Measurements from ENCODE around the gene ATP2B3. TPM values are rescaled to one million over a fixed set of nuclear protein-coding genes. Genes with fewer than 3 reads are reported as not detected.

ATP2B3 gene
- total and polyA plus RNA-seq, 2 experiments from 2014 or later: 0.17 TPM; not detected in 1

DNA sequence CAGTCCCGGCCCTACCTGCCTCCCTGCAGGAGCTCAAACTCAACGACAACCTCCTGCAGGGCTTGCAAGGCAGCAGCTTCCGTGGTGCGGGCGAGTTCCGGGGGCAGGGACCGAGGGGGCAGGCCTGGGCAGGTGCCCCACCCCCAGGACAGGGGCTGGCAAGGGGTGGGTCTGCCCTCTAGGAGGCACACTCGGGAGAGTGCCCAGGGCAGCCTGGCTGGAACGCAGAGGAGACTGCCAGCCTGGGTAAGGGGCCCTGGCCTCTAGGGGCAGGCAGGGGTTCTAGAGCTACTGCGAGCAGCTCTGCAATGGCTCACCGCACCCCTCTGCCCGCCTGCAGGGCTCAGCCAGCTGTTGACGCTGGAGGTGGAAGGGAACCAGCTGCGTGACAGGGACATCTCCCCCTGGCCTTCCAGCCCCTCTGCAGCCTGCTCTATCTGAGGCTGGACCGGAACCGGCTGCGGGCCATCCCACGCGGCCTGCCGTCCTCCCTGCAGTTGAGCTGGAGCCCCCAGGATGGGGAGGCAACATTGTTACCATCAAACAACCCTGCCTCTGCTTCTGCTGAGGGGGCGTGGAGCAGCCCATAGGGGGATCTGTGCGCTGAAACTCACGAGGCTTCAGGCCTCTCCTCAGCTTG is 34.9 kb upstream of the ATP2B3 start:
- DNase-seq (ENCODE audit: low spot score) (no peak), ATAC-seq (peak; percentile 37; the same call in 2 of the 3 replicates)
- no peaks in the 10 kb centered on the region for H3K36me3 Mint-ChIP-seq (ENCODE audit: low read depth)
- H2AFZ ChIP-seq: no peak overlapping the region
- no peaks in the 10 kb centered on the region for H3K36me3 ChIP-seq (ENCODE audit: insufficient read depth)
- peaks cover 7% of the 10 kb centered on the region; the same call in 2 of the 3 replicates for H3K4me1 Mint-ChIP-seq
- H3K4me1 ChIP-seq (ENCODE audit: insufficient read depth): no peaks in the 10 kb centered on the region; the same call in 1 of the 2 replicates
- no peaks in the 10 kb centered on the region for H3K27me3 ChIP-seq (ENCODE audit: insufficient read depth)
- no peak overlapping the region for H3K4me2 ChIP-seq
- TF ChIP-seq STAT1 (IDR thresholded peaks at IDR 0.05; ENCODE audit: unreplicated experiment): no peak
- TF ChIP-seq, protein P1, sequence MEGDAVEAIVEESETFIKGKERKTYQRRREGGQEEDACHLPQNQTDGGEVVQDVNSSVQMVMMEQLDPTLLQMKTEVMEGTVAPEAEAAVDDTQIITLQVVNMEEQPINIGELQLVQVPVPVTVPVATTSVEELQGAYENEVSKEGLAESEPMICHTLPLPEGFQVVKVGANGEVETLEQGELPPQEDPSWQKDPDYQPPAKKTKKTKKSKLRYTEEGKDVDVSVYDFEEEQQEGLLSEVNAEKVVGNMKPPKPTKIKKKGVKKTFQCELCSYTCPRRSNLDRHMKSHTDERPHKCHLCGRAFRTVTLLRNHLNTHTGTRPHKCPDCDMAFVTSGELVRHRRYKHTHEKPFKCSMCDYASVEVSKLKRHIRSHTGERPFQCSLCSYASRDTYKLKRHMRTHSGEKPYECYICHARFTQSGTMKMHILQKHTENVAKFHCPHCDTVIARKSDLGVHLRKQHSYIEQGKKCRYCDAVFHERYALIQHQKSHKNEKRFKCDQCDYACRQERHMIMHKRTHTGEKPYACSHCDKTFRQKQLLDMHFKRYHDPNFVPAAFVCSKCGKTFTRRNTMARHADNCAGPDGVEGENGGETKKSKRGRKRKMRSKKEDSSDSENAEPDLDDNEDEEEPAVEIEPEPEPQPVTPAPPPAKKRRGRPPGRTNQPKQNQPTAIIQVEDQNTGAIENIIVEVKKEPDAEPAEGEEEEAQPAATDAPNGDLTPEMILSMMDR (conservative IDR thresholded peaks at IDR 0.05; ENCODE audit: low read depth in 2 of 2): no peak
- TF ChIP-seq NANOG (IDR thresholded peaks at IDR 0.05; ENCODE audit: borderline replicate concordance): no peak
- no peak for TF ChIP-seq POLR2AphosphoS5 (IDR thresholded peaks at IDR 0.05; ENCODE audit: low read depth)
- TF ChIP-seq JUNB (IDR thresholded peaks at IDR 0.05; ENCODE audit: unreplicated experiment): no peak
- TF ChIP-seq, protein P2, sequence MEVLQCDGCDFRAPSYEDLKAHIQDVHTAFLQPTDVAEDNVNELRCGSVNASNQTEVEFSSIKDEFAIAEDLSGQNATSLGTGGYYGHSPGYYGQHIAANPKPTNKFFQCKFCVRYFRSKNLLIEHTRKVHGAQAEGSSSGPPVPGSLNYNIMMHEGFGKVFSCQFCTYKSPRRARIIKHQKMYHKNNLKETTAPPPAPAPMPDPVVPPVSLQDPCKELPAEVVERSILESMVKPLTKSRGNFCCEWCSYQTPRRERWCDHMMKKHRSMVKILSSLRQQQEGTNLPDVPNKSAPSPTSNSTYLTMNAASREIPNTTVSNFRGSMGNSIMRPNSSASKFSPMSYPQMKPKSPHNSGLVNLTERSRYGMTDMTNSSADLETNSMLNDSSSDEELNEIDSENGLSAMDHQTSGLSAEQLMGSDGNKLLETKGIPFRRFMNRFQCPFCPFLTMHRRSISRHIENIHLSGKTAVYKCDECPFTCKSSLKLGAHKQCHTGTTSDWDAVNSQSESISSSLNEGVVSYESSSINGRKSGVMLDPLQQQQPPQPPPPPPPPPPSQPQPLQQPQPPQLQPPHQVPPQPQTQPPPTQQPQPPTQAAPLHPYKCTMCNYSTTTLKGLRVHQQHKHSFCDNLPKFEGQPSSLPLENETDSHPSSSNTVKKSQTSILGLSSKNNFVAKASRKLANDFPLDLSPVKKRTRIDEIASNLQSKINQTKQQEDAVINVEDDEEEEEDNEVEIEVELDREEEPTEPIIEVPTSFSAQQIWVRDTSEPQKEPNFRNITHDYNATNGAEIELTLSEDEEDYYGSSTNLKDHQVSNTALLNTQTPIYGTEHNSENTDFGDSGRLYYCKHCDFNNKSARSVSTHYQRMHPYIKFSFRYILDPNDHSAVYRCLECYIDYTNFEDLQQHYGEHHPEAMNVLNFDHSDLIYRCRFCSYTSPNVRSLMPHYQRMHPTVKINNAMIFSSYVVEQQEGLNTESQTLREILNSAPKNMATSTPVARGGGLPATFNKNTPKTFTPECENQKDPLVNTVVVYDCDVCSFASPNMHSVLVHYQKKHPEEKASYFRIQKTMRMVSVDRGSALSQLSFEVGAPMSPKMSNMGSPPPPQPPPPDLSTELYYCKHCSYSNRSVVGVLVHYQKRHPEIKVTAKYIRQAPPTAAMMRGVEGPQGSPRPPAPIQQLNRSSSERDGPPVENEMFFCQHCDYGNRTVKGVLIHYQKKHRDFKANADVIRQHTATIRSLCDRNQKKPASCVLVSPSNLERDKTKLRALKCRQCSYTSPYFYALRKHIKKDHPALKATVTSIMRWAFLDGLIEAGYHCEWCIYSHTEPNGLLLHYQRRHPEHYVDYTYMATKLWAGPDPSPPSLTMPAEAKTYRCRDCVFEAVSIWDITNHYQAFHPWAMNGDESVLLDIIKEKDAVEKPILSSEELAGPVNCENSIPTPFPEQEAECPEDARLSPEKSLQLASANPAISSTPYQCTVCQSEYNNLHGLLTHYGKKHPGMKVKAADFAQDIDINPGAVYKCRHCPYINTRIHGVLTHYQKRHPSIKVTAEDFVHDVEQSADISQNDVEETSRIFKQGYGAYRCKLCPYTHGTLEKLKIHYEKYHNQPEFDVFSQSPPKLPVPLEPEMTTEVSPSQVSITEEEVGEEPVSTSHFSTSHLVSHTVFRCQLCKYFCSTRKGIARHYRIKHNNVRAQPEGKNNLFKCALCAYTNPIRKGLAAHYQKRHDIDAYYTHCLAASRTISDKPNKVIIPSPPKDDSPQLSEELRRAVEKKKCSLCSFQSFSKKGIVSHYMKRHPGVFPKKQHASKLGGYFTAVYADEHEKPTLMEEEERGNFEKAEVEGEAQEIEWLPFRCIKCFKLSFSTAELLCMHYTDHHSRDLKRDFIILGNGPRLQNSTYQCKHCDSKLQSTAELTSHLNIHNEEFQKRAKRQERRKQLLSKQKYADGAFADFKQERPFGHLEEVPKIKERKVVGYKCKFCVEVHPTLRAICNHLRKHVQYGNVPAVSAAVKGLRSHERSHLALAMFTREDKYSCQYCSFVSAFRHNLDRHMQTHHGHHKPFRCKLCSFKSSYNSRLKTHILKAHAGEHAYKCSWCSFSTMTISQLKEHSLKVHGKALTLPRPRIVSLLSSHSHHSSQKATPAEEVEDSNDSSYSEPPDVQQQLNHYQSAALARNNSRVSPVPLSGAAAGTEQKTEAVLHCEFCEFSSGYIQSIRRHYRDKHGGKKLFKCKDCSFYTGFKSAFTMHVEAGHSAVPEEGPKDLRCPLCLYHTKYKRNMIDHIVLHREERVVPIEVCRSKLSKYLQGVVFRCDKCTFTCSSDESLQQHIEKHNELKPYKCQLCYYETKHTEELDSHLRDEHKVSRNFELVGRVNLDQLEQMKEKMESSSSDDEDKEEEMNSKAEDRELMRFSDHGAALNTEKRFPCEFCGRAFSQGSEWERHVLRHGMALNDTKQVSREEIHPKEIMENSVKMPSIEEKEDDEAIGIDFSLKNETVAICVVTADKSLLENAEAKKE (CRISPR knock-in tag; IDR thresholded peaks at IDR 0.05): no peak
- TF ChIP-seq EZH2 (IDR thresholded peaks at IDR 0.05; ENCODE audit: low read depth, unreplicated experiment): no peak
- TF ChIP-seq, protein P3, sequence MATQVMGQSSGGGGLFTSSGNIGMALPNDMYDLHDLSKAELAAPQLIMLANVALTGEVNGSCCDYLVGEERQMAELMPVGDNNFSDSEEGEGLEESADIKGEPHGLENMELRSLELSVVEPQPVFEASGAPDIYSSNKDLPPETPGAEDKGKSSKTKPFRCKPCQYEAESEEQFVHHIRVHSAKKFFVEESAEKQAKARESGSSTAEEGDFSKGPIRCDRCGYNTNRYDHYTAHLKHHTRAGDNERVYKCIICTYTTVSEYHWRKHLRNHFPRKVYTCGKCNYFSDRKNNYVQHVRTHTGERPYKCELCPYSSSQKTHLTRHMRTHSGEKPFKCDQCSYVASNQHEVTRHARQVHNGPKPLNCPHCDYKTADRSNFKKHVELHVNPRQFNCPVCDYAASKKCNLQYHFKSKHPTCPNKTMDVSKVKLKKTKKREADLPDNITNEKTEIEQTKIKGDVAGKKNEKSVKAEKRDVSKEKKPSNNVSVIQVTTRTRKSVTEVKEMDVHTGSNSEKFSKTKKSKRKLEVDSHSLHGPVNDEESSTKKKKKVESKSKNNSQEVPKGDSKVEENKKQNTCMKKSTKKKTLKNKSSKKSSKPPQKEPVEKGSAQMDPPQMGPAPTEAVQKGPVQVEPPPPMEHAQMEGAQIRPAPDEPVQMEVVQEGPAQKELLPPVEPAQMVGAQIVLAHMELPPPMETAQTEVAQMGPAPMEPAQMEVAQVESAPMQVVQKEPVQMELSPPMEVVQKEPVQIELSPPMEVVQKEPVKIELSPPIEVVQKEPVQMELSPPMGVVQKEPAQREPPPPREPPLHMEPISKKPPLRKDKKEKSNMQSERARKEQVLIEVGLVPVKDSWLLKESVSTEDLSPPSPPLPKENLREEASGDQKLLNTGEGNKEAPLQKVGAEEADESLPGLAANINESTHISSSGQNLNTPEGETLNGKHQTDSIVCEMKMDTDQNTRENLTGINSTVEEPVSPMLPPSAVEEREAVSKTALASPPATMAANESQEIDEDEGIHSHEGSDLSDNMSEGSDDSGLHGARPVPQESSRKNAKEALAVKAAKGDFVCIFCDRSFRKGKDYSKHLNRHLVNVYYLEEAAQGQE (IDR thresholded peaks at IDR 0.05; ENCODE audit: unreplicated experiment): no peak
- TF ChIP-seq EZH2phosphoT487 (IDR thresholded peaks at IDR 0.05; ENCODE audit: unreplicated experiment): no peak
- TF ChIP-seq ZNF331 (CRISPR knock-in tag; IDR thresholded peaks at IDR 0.05; ENCODE audit: low read depth): no peak
- no peak for TF ChIP-seq CREB1 (CRISPR knock-in tag; IDR thresholded peaks at IDR 0.05; ENCODE audit: low read depth)
- no peak for TF ChIP-seq ZNF114 (CRISPR knock-in tag; IDR thresholded peaks at IDR 0.05)
- TF ChIP-seq, protein P4, sequence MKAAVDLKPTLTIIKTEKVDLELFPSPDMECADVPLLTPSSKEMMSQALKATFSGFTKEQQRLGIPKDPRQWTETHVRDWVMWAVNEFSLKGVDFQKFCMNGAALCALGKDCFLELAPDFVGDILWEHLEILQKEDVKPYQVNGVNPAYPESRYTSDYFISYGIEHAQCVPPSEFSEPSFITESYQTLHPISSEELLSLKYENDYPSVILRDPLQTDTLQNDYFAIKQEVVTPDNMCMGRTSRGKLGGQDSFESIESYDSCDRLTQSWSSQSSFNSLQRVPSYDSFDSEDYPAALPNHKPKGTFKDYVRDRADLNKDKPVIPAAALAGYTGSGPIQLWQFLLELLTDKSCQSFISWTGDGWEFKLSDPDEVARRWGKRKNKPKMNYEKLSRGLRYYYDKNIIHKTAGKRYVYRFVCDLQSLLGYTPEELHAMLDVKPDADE (IDR thresholded peaks at IDR 0.05): no peak
- no peak overlapping the region for H3K4me3 ChIP-seq
- H3K4me3 Mint-ChIP-seq: no peak overlapping the region
- H4K20me1 ChIP-seq (replicated peaks; ENCODE audit: insufficient read depth): no peaks in the 10 kb centered on the region
- H3K27me3 Mint-ChIP-seq (ENCODE audit: insufficient read depth, low read depth, poor library complexity): no peaks in the 10 kb centered on the region
- no peaks in the 10 kb centered on the region for H3K9me3 Mint-ChIP-seq
- H3K9me2 ChIP-seq (ENCODE audit: insufficient read depth): no peaks in the 10 kb centered on the region
- no peaks in the 10 kb centered on the region for H3F3A ChIP-seq (replicated peaks; ENCODE audit: low read depth)
- no peaks in the 10 kb centered on the region for H3K79me2 ChIP-seq (replicated peaks; ENCODE audit: insufficient read depth)
- H3K27ac ChIP-seq (ENCODE audit: low read depth): no peak overlapping the region
- H3K27ac Mint-ChIP-seq: no peak overlapping the region

Data from GM23338 (cell line).